Left colon (tissue), 2 donors: ENCODE results near the gene EPB41L1. TPM values are rescaled to one million over a fixed set of nuclear protein-coding genes. Genes with fewer than 3 reads are reported as not detected.

ENCODE experiments used
- total RNA-seq, 2 donors: library from RNA; stranded (reverse); fragmentation: NEBNext Ultra II Directional; extraction: Animal tissue kit (Norgen Biotek cat#: 25700); gene quantifications; one replicate each; pipeline ENCODE4 v1.2.1, GENCODE V29; 2021
- donor health status: DM: no; HTN: no; CAD: no.
- donor health status: DM: yes; HTN: yes; CAD: no.

EPB41L1 gene
- total RNA-seq, 2 donors from 2014 or later = 60.6 to 63.1 TPM

Other genes starting within 250 kb of the EPB41L1 start
- 10 to 100 TPM; 88.7 to 92.7 TPM for gene SCAND1, start 200.2 kb upstream of the EPB41L1 start, total RNA-seq
- gene CNBD2, start 186.2 kb upstream of the EPB41L1 start, total RNA-seq = 1 to 10 TPM; 3.7 to 4.4 TPM
- 10 to 100 TPM; 16.7 to 19.3 TPM for gene AAR2, start 81.7 kb downstream of the EPB41L1 start, total RNA-seq
- 10 to 100 TPM; 39.2 to 47.4 TPM for gene DLGAP4, start 151.6 kb downstream of the EPB41L1 start, total RNA-seq